Neuronal stem cell (in vitro differentiated cells): ENCODE results near the gene RPS16.
A peak's percentile ranks its signal among the peaks of the same experiment; 100 is the strongest.

Experiments used
- DNase-seq: peaks from one replicate; pipeline ENCODE4 v3.0.0-alpha.2; 2013; ENCODE audit warnings: low spot score
- H2AFZ ChIP-seq: one replicate; pipeline ENCODE4 v1.6.1; 2013; ENCODE audit warnings: mild to moderate bottlenecking, low read length, inconsistent platforms
- H2AK5ac ChIP-seq: 2 replicates; pipeline ENCODE4 v1.6.1; 2013; ENCODE audit warnings: low read depth, mild to moderate bottlenecking, inconsistent platforms, low read length, moderate library complexity, mixed read lengths
- H2BK120ac ChIP-seq: 2 replicates; pipeline ENCODE4 v1.6.1; 2013; ENCODE audit warnings: low read depth, mild to moderate bottlenecking, inconsistent platforms, low read length, moderate library complexity, mixed read lengths
- H2BK12ac ChIP-seq: one replicate; pipeline ENCODE4 v1.6.1; 2013; ENCODE audit warnings: low read length, inconsistent platforms
- H2BK15ac ChIP-seq: 2 replicates; pipeline ENCODE4 v1.6.1; 2013; ENCODE audit warnings: mild to moderate bottlenecking, low read length, inconsistent platforms, mixed read lengths
- H2BK5ac ChIP-seq: one replicate; pipeline ENCODE4 v1.6.1; 2013; ENCODE audit warnings: inconsistent platforms, mild to moderate bottlenecking, low read length, moderate library complexity
- H3K14ac ChIP-seq: one replicate; pipeline ENCODE4 v1.6.1; 2013; ENCODE audit warnings: low read length, inconsistent platforms
- H3K18ac ChIP-seq: 2 replicates; pipeline ENCODE4 v1.6.1; 2013; ENCODE audit warnings: low read length, inconsistent platforms
- H3K23ac ChIP-seq: 2 replicates; pipeline ENCODE4 v1.6.1; 2013; ENCODE audit warnings: low read depth, mild to moderate bottlenecking, mixed read lengths, low read length, inconsistent platforms; ENCODE audit not compliant: poor library complexity
- H3K27ac ChIP-seq: replicated peaks from 3 replicates; pipeline ENCODE4 v1.5.1; 2013; ENCODE audit warnings: low read length, inconsistent platforms
- H3K27me3 ChIP-seq, 3 experiments: 2 replicates each; pipeline ENCODE4 v1.6.1; 2013; ENCODE audit warnings: low read length in 3 of 3, mild to moderate bottlenecking in 2 of 3, inconsistent platforms in 1 of 3, low read depth in 1 of 3, mixed read lengths in 1 of 3, moderate library complexity in 1 of 3; ENCODE audit not compliant: control insufficient read depth in 3 of 3, insufficient read depth in 3 of 3
- H3K36me3 ChIP-seq, 2 donors: replicated peaks in 1 of 2; 2 replicates each; pipeline ENCODE4 v1.6.1; 2013; ENCODE audit warnings: low read length in 2 of 2; ENCODE audit not compliant: control insufficient read depth in 2 of 2, insufficient read depth in 2 of 2
- H3K4ac ChIP-seq: 2 replicates; pipeline ENCODE4 v1.6.1; 2013; ENCODE audit warnings: inconsistent platforms, mild to moderate bottlenecking, low read length, moderate library complexity
- H3K4me1 ChIP-seq, 2 donors: 1 replicate in 1 of 2; 2 replicates in 1 of 2; pipeline ENCODE4 v1.6.1; 2013; ENCODE audit warnings: low read length in 2 of 2, low read depth in 1 of 2; ENCODE audit not compliant: control insufficient read depth in 2 of 2, insufficient read depth in 1 of 2
- H3K4me2 ChIP-seq: one replicate; pipeline ENCODE4 v1.6.1; 2013; ENCODE audit warnings: mild to moderate bottlenecking, low read length, inconsistent platforms; ENCODE audit not compliant: insufficient read depth, poor library complexity, severe bottlenecking
- H3K4me3 ChIP-seq, 2 donors: 2 replicates each; pipeline ENCODE4 v1.5.1; 2013; ENCODE audit warnings: low read length in 2 of 2, mild to moderate bottlenecking in 2 of 2, inconsistent platforms in 1 of 2, moderate library complexity in 1 of 2
- H3K79me1 ChIP-seq: one replicate; pipeline ENCODE4 v1.6.1; 2013; ENCODE audit warnings: low read depth, mild to moderate bottlenecking, inconsistent platforms, low read length, moderate library complexity
- H3K9ac ChIP-seq: one replicate; pipeline ENCODE4 v1.6.1; 2013; ENCODE audit warnings: mild to moderate bottlenecking, low read depth, low read length, inconsistent platforms; ENCODE audit not compliant: poor library complexity
- H3K9me3 ChIP-seq, 2 donors: replicated peaks in 1 of 2; 2 replicates each; pipeline versions ENCODE3 to v1.6.1; 2013; ENCODE audit warnings: low read length in 2 of 2, mild to moderate bottlenecking in 2 of 2, inconsistent platforms in 1 of 2, low read depth in 1 of 2, mixed read lengths in 1 of 2, moderate library complexity in 1 of 2; ENCODE audit not compliant: control insufficient read depth in 2 of 2, insufficient read depth in 1 of 2
- H4K8ac ChIP-seq: one replicate; pipeline ENCODE4 v1.6.1; 2013; ENCODE audit warnings: low read depth, mild to moderate bottlenecking, inconsistent platforms, low read length, moderate library complexity
- H4K91ac ChIP-seq: one replicate; pipeline ENCODE4 v1.6.1; 2013; ENCODE audit warnings: low read length, low read depth, mild to moderate bottlenecking, inconsistent platforms; ENCODE audit not compliant: poor library complexity
- WGBS, 2 donors: extraction: QIAGEN DNeasy Blood & Tissue Kit; methylation state at CpG; one replicate each; pipeline ENCODE4 v1.1.7; 2013; ENCODE audit warnings: missing lambda C conversion rate in 2 of 2, mixed read lengths in 1 of 2; ENCODE audit not compliant: insufficient read length in 2 of 2, insufficient replicate concordance in 1 of 2; ENCODE audit errors: extremely low coverage in 2 of 2; 5-methylcytosine and 5-hydroxymethylcytosine counted together

RPS16 gene

DNA sequence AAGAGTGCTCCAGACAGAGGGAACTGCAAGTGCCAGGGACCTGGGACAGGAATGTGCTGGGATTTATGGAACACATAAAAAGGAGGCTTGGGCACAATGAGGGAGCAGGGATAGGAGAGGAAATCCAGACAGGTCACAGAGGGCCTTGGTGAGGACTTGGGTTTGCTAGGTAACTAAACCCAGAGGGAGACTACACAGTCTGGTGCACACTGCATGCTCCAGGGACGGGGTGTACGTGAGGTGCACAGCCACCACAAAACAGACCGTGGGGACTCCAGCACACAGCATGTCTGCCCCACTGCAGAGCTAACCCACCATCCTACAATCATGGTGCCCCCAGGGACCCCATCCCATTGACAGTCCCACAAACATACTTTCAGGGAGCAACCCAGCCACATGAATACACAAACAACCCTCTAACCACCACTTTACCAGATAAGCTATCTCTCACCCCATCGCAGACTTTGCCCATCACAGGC, 34.6 kb downstream of the RPS16 start:
- peak overlapping the region; percentile 99 for H3K27ac ChIP-seq

DNA sequence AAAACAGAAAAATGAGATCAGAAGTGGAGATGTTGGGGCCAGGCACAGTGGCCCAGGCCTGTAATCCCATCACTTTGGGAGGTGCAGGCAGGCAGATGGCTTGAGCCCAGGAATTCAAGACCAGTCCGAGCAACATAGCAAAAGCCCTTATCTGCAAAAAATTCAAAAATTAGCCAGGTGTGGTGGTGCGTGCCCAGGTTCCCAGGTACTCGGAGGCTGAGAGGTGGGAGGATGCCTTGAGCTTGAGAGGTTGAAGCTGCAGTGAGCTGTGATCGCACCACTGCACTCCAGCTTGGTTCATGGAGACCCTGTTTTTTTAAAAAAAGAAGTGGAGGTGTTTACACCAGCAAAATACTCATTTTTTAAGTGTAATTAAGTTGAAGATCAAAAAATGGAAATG, 35.7 kb downstream of the RPS16 start:
- Histone ChIP-seq H3K79me1 (peaks cover 1% of the 10 kb centered on the region), H4K8ac (no peak overlapping the region), H4K91ac (no peak overlapping the region), H3K27me3 (peaks cover 0 to 2% (median 0%) of the 10 kb centered on the region in 3 experiments), H3K4me1 (peaks cover 18 to 19% of the 10 kb centered on the region in 2 donors), H2AK5ac (no peak overlapping the region), H3K9ac (no peak overlapping the region), H3K4ac (no peak overlapping the region), H3K18ac (no peak overlapping the region), H3K14ac (no peak overlapping the region), H2AFZ (no peak overlapping the region), H2BK5ac (no peak overlapping the region), H3K27ac (no peak overlapping the region), H2BK120ac (no peak overlapping the region), H3K23ac (no peak overlapping the region), H2BK15ac (no peak overlapping the region), H3K9me3 (peaks cover 0 to 2% of the 10 kb centered on the region in 2 donors), H3K4me2 (no peak overlapping the region), H3K4me3 (no peak overlapping the region), H2BK12ac (no peak overlapping the region), H3K36me3 (peaks cover 8 to 18% of the 10 kb centered on the region in 2 donors)
- no peak for DNase-seq
- WGBS, 2 donors = no CpG with 5 or more reads among the region's 4 CpGs

More for the DNA sequence above, 34.6 kb downstream of the RPS16 start:
- no CpG with 5 or more reads among the region's 4 CpGs for WGBS, 2 donors
- Histone ChIP-seq H3K4me3 (peak overlapping the region in 1 of 2 donors; percentile 54), H4K8ac (no peak overlapping the region), H3K9me3 (peaks cover 0 to 2% of the 10 kb centered on the region in 2 donors), H3K79me1 (no peaks in the 10 kb centered on the region), H2AK5ac (peak overlapping the region; percentile 73), H2BK5ac (no peak overlapping the region), H3K23ac (peak overlapping the region; percentile 61), H2AFZ (no peak overlapping the region), H3K4me2 (no peak overlapping the region), H3K27me3 (peaks cover 0 to 4% (median 0%) of the 10 kb centered on the region in 3 experiments), H3K9ac (peak overlapping the region; percentile 9), H3K4me1 (peaks cover 18 to 22% of the 10 kb centered on the region in 2 donors), H3K18ac (peak overlapping the region; percentile 55), H3K14ac (no peak overlapping the region), H4K91ac (no peak overlapping the region), H3K4ac (no peak overlapping the region), H3K36me3 (peaks cover 6 to 14% of the 10 kb centered on the region in 2 donors), H2BK15ac (no peak overlapping the region), H2BK120ac (no peak overlapping the region), H2BK12ac (no peak overlapping the region)
- DNase-seq = no peak

DNA sequence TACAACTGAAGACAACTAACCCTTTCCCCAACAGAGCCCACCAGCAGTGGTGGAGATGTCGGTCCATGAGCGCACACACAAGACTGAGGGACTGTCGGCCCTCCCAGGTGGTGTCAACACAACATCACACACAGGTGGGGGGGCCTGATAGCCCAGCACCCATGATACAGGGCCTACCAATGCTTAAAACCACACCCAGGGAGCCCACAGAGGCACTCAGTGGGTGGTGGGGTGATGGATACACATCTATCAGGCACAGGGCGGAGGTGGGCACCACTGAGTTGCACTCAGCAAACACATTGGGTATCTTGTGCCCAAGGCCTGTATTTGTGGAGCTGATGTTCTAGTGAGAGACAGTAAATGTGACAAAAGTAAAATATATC, 36.1 kb downstream of the RPS16 start:
- no peak overlapping the region for H3K14ac ChIP-seq
- H3K18ac ChIP-seq = no peak overlapping the region
- no peak overlapping the region for H2BK12ac ChIP-seq
- no peak overlapping the region for H3K4me3 ChIP-seq
- WGBS, 2 donors = no CpG with 5 or more reads among the region's 4 CpGs
- no peak overlapping the region for H4K91ac ChIP-seq
- H3K36me3 ChIP-seq = peaks cover 8 to 22% of the 10 kb centered on the region in 2 donors
- no peak overlapping the region for H3K27ac ChIP-seq
- H3K23ac ChIP-seq = no peak overlapping the region
- H2AK5ac ChIP-seq = no peak overlapping the region
- H4K8ac ChIP-seq = no peak overlapping the region
- no peak overlapping the region for H2BK15ac ChIP-seq
- peaks cover 18 to 19% of the 10 kb centered on the region in 2 donors for H3K4me1 ChIP-seq
- peaks cover 0 to 2% of the 10 kb centered on the region in 2 donors for H3K9me3 ChIP-seq
- no peak overlapping the region for H2BK5ac ChIP-seq
- H2BK120ac ChIP-seq = no peak overlapping the region
- no peak overlapping the region for H3K4me2 ChIP-seq
- no peak overlapping the region for H3K9ac ChIP-seq
- DNase-seq = no peak
- peaks cover 0 to 2% (median 0%) of the 10 kb centered on the region in 3 experiments for H3K27me3 ChIP-seq
- H2AFZ ChIP-seq = no peak overlapping the region
- H3K4ac ChIP-seq = no peak overlapping the region
- peaks cover 1% of the 10 kb centered on the region for H3K79me1 ChIP-seq

DNA sequence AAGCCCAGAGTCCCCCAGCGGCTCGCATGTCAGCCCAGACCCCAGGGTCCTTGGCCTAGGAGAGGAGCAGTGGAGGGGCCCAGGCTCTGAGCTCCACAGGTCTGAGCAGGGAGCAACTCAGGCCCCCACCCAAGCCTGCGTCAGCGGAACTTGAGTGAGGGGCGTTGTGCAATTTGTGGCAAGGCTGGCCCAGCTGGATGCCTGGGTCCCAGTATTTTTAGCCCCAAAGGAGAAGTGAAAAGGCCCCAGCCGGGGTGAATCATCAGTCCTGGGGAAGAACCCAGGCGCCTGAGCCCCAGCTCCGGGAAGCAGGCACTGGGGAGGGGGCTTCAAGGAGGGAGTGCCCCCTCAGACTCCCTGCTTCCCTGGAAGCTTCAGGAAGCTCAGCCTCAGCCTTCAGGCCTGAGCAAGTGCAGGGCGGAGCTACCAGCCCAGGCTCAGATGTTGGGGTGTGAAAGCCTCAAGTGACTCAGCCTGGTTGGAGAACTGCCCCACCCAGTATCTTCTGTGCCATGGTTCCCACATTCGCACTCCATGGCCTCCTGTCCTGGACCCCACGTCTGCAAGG, 37.4 kb downstream of the RPS16 start:
- H3K23ac ChIP-seq = no peak overlapping the region
- no peak overlapping the region for H3K4me3 ChIP-seq
- no peak overlapping the region for H2BK12ac ChIP-seq
- no CpG with 5 or more reads among the region's 11 CpGs for WGBS, 2 donors
- peaks cover 0 to 2% of the 10 kb centered on the region in 2 donors for H3K9me3 ChIP-seq
- no peak overlapping the region for H2BK120ac ChIP-seq
- no peak overlapping the region for H3K4me2 ChIP-seq
- H2AK5ac ChIP-seq = no peak overlapping the region
- no peak overlapping the region for H3K9ac ChIP-seq
- H2BK15ac ChIP-seq = no peak overlapping the region
- no peak overlapping the region for H2AFZ ChIP-seq
- no peak overlapping the region for H2BK5ac ChIP-seq
- peaks cover 15 to 30% of the 10 kb centered on the region in 2 donors for H3K36me3 ChIP-seq
- no peak overlapping the region for H3K18ac ChIP-seq
- no peak for DNase-seq
- H4K91ac ChIP-seq = no peak overlapping the region
- H3K27ac ChIP-seq = no peak overlapping the region
- H3K14ac ChIP-seq = no peak overlapping the region
- H3K4me1 ChIP-seq = peaks cover 14% of the 10 kb centered on the region in 2 donors
- H3K4ac ChIP-seq = peak overlapping the region; percentile 85
- no peak overlapping the region for H4K8ac ChIP-seq
- peaks cover 0 to 2% (median 0%) of the 10 kb centered on the region in 3 experiments for H3K27me3 ChIP-seq
- H3K79me1 ChIP-seq = peaks cover 5% of the 10 kb centered on the region
